Activated T-helper 2 cell treated with anti-CD3 and anti-CD28 coated beads, Interferon-gamma antibody, Interleukin-2, Interleukin-4, amounts not matched to agents 10 μg/mL and 5 μg/mL and 100 μg/mL, durations not matched to agents 14 hours and 24 hours and 36 hours (primary cell): ENCODE measurements around the gene SRP9. TPM values are rescaled to one million over a fixed set of nuclear protein-coding genes. Genes with fewer than 3 reads are reported as not detected.
"Not testable (repeated sequence)": the region's sequence is repeated elsewhere in the genome, so short reads cannot be mapped to it uniquely, and the experiment has no call there.

Experiments
- DNase-seq: peaks from one replicate; pipeline ENCODE4 v3.0.0; 2021; ENCODE audit warnings: low spot score
- H3K27ac Mint-ChIP-seq: one replicate; pipeline ENCODE4 v1.8.0; 2021; ENCODE audit warnings: mixed read lengths
- H3K27me3 Mint-ChIP-seq: one replicate; pipeline ENCODE4 v1.8.0; 2021; ENCODE audit warnings: low read depth, mixed read lengths
- H3K36me3 Mint-ChIP-seq: one replicate; pipeline ENCODE4 v1.8.0; 2021; ENCODE audit warnings: low read depth, mixed read lengths
- H3K4me1 Mint-ChIP-seq: one replicate; pipeline ENCODE4 v1.8.0; 2021; ENCODE audit warnings: low read depth, mixed read lengths
- H3K4me3 Mint-ChIP-seq: one replicate; pipeline ENCODE4 v1.8.0; 2021; ENCODE audit warnings: low read depth, mild to moderate bottlenecking, moderate library complexity, mixed read lengths
- H3K9me3 Mint-ChIP-seq: one replicate; pipeline ENCODE4 v1.8.0; 2021; ENCODE audit warnings: mixed read lengths
- intact Hi-C: fragments of 100-400 bp; cut with micrococcal nuclease; formaldehyde crosslinking; loops from one replicate; pipeline ENCODE4 v1.15.1; 2023
- total RNA-seq: library from RNA; stranded (reverse); gene quantifications from 2 replicates; pipeline ENCODE4 v1.2.3, GENCODE V29; 2022

The SRP9 gene
- total RNA-seq, 1 donor from 2014 or later = 270 TPM

DNA sequence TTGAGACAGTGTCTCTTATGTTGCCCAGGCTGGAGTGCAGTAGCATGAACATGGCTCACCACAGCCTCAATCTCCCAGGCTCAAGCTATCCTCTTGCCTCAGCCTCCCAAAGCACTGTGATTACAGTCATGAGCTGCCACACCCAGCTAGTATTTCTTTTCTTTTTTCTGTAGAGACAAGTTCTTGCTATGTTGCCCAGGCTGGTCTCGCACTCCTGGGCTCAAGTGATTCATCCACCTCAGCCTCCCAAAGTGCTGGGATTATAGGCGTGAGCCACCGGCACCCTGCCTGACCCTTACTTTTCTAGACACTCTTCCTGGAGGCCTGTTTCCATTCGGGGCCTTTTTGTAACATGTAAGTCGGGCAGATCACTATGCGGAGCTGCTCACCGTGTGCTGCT is 30.1 kb upstream of the SRP9 start:
- Mint-ChIP-seq H3K4me1 (no peaks in the 10 kb centered on the region), H3K27me3 (no peaks in the 10 kb centered on the region), H3K27ac (no peak overlapping the region), H3K36me3 (no peaks in the 10 kb centered on the region), H3K4me3 (no peak overlapping the region), H3K9me3 (no peaks in the 10 kb centered on the region)
- DNase-seq = no peak
- intact Hi-C loops = no loop called here

DNA sequence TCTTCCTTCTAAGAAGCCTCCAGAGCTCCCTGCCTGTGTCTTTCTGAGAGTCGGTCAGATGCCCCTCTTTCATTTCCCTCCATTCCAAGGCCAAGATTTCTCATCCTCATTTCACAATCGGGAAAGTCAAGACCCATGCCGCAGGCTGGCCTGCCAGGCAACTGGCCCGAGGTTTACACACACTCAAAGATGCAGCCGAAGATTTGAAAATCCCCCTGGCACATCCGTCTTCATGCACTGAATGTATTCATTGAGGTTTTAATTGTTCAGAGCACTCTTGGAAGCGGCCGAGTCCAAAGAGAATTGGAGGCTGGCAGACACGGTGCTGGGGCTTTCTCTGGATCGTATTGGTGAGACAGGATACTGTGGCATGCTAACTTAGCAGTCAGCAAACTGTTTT is 29.1 kb upstream of the SRP9 start:
- H3K27me3 Mint-ChIP-seq = no peaks in the 10 kb centered on the region
- H3K4me3 Mint-ChIP-seq = no peak overlapping the region
- DNase-seq = no peak
- intact Hi-C loops = no loop called here
- H3K9me3 Mint-ChIP-seq = no peaks in the 10 kb centered on the region
- no peak overlapping the region for H3K27ac Mint-ChIP-seq
- H3K36me3 Mint-ChIP-seq = no peaks in the 10 kb centered on the region
- no peaks in the 10 kb centered on the region for H3K4me1 Mint-ChIP-seq

DNA sequence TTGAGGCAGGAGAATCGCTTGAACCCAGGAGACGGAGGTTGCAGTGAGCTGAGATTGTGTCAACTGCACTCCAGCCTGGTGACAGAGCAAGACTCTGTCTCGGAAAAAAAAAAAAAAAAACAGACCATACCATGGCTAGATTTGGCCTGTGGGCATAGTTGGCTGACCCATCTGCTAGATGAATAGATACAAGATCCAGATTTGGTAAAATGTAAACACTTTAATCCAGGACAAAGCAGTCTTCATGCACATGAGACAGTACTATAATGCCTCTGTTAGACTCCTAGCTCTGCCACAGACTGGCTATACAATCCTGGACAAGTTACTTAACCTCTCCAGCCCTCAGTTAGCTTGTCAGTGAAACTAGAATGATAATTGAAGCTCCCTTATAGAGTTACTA is 27.9 kb upstream of the SRP9 start:
- H3K27ac Mint-ChIP-seq = no peak overlapping the region
- H3K9me3 Mint-ChIP-seq = no peaks in the 10 kb centered on the region
- H3K4me1 Mint-ChIP-seq = no peaks in the 10 kb centered on the region
- intact Hi-C loops = no loop called here
- no peak for DNase-seq
- H3K4me3 Mint-ChIP-seq = no peak overlapping the region
- H3K27me3 Mint-ChIP-seq = no peaks in the 10 kb centered on the region
- no peaks in the 10 kb centered on the region for H3K36me3 Mint-ChIP-seq

GRCh38 chr1:225750420-225750819 is 27.2 kb upstream of the SRP9 start:
- no peaks in the 10 kb centered on the region for H3K27me3 Mint-ChIP-seq
- intact Hi-C loops = no loop called here
- no peak for DNase-seq

DNA sequence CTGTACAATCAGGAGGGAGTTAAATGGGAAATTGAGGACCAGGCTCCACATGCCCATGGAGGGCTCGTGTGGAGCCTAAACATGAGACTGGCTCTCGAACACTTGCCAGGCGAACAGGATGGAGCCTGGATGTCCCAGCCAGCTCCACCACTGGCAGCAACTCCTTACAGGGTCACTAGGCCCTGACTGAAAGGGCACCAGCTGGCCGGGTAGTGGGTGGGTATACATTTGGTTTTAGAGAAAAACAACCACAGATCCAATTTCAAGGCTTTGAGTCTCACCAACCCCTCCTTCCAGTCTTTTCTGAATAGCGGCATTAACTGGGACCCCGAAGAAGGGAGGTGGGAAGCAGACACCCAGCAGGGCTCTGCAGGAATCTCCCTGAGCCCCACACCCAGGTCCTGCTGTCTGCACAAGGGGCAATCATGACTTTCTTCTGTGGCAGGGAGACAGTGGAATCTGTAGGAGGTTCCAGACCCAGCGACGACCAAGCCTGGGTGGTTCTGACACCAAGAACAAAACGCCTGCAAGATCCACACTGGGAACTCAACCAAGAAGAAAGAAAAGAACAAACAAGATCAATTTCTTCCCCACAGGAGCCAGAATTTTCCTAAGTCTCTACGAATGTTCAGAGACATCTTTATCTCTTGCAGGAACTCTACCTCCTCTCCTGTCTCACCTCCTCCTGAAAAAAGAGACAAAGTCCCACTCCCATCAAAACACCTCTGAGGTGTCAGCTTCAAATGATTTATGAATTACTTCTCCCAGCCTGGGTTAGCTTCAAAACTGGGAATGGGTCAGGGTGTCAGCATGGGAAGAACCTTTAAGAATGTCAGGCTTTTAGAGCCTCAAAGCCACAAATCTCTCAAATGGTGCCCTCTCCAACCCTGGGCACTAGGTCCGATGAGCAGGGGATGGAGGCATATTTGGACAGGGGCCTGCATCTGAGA is 26.5 kb upstream of the SRP9 start:
- Mint-ChIP-seq H3K27ac (no peak overlapping the region), H3K27me3 (no peaks in the 10 kb centered on the region), H3K9me3 (no peaks in the 10 kb centered on the region), H3K36me3 (no peaks in the 10 kb centered on the region), H3K4me1 (no peaks in the 10 kb centered on the region), H3K4me3 (no peak overlapping the region)
- DNase-seq = no peak
- intact Hi-C loops = no loop called here

More at GRCh38 chr1:225750420-225750819, 27.2 kb upstream of the SRP9 start:
- Mint-ChIP-seq H3K4me3 (no peak overlapping the region), H3K4me1 (no peaks in the 10 kb centered on the region), H3K9me3 (no peaks in the 10 kb centered on the region), H3K36me3 (no peaks in the 10 kb centered on the region), H3K27ac (no peak overlapping the region)

GRCh38 chr1:225752245-225752644 is 25.4 kb upstream of the SRP9 start:
- no peak for DNase-seq
- Mint-ChIP-seq H3K4me3 (no peak overlapping the region), H3K27me3 (no peaks in the 10 kb centered on the region), H3K4me1 (no peaks in the 10 kb centered on the region), H3K9me3 (no peaks in the 10 kb centered on the region), H3K27ac (no peak overlapping the region), H3K36me3 (no peaks in the 10 kb centered on the region)
- intact Hi-C loops = no loop called here

GRCh38 chr1:225754940-225755641 is 22.5 kb upstream of the SRP9 start:
- Mint-ChIP-seq H3K9me3 (no peaks in the 10 kb centered on the region), H3K36me3 (no peaks in the 10 kb centered on the region), H3K4me3 (no peak overlapping the region), H3K4me1 (no peaks in the 10 kb centered on the region), H3K27ac (no peak overlapping the region), H3K27me3 (peaks cover 3% of the 10 kb centered on the region)
- intact Hi-C loops = no loop called here
- no peak for DNase-seq

- intact Hi-C loops = no loop called here
- H3K27ac Mint-ChIP-seq = no peak overlapping the region
Observed at GRCh38 chr1:225755671-225756319, 21.8 kb upstream of the SRP9 start.

GRCh38 chr1:225757927-225758656 is 19.5 kb upstream of the SRP9 start:
- no peaks in the 10 kb centered on the region for H3K4me1 Mint-ChIP-seq
- H3K4me3 Mint-ChIP-seq = no peak overlapping the region
- no peak overlapping the region for H3K27ac Mint-ChIP-seq
- H3K36me3 Mint-ChIP-seq = no peaks in the 10 kb centered on the region
- intact Hi-C loops = no loop called here
- no peak for DNase-seq
- peaks cover 4% of the 10 kb centered on the region for H3K27me3 Mint-ChIP-seq
- no peaks in the 10 kb centered on the region for H3K9me3 Mint-ChIP-seq

More at GRCh38 chr1:225755671-225756319, 21.8 kb upstream of the SRP9 start:
- Mint-ChIP-seq H3K4me3 (no peak overlapping the region), H3K4me1 (no peaks in the 10 kb centered on the region), H3K36me3 (no peaks in the 10 kb centered on the region), H3K9me3 (no peaks in the 10 kb centered on the region), H3K27me3 (peaks cover 3% of the 10 kb centered on the region)
- DNase-seq = no peak

DNA sequence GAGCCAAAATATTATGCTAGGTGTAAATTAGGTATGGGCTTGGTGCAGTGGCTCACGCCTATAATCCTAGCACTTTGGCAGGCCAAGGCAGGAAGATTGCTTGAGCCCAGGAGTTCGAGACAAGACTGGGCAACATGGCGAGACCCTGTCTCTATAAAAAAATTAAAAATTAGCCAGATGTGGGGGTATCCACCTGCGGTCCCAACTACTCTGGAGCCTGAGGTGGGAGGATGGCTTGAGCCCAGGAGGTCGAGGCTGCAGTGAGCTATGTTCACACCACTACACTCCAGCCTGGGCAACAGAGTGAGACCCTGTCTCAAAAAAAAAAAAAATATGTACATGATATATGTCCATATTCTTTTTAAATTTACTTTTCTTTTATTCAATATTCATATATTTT is 17.7 kb upstream of the SRP9 start:
- H3K9me3 Mint-ChIP-seq, H3K4me1 Mint-ChIP-seq, H3K27ac Mint-ChIP-seq, H3K27me3 Mint-ChIP-seq, intact Hi-C loops, H3K4me3 Mint-ChIP-seq, H3K36me3 Mint-ChIP-seq, DNase-seq: not testable (repeated sequence)

DNA sequence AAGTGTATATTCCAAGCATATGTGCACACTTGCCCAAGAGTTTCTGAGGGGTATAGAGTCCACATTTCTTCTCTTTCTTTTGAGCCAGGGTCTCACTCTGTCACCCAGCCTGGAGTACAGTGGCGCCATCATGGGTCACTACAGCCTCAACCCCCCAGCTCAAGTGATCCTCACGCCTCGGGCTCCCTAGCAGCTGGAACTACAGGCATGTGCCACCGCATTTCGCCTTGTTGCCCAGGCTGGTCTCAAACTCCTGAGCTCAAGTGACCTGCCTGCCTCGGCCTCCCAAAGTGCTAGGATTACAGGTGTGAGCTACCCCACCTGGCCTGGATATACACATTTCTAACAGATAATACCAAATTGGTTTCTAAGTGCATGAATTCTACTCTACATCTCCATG is 17.1 kb upstream of the SRP9 start:
- H3K4me1 Mint-ChIP-seq = no peaks in the 10 kb centered on the region
- H3K4me3 Mint-ChIP-seq = no peak overlapping the region
- no peaks in the 10 kb centered on the region for H3K9me3 Mint-ChIP-seq
- DNase-seq = no peak
- no peak overlapping the region for H3K27ac Mint-ChIP-seq
- intact Hi-C loops = no loop called here
- H3K27me3 Mint-ChIP-seq = peaks cover 4% of the 10 kb centered on the region
- no peaks in the 10 kb centered on the region for H3K36me3 Mint-ChIP-seq

DNA sequence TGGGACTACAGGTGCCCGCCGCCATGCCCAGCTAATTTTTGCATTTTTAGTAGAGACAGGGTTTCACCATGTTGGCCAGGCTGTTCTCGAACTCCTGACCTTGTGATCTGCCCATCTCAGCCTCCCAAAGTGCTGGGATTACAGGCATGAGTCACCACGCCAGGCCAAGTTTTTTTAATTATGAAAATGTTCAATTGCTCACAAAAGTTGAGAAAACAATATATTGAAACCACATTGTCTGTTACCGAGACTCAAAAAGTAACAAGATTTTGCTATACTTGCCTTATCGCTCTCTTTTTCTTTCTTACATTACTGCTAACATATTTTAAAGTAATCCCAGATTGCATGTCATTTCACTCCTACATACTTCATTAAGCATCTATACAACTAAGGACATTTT is 16.2 kb upstream of the SRP9 start:
- H3K9me3 Mint-ChIP-seq, H3K4me3 Mint-ChIP-seq, H3K4me1 Mint-ChIP-seq, DNase-seq, H3K27me3 Mint-ChIP-seq, intact Hi-C loops, H3K36me3 Mint-ChIP-seq, H3K27ac Mint-ChIP-seq: not testable (repeated sequence)
